HG03571 (cell line): Measurements from ENCODE around the gene MAMDC2.
"Not testable (repeated sequence)": the region's sequence is repeated elsewhere in the genome, so short reads cannot be mapped to it uniquely, and the experiment has no call there.

ENCODE experiments used
- ATAC-seq: cut with Tn5 transposase; IDR thresholded peaks from one replicate; pipeline ENCODE4 v1.9.1; 2021; ENCODE audit not compliant: unreplicated experiment

Gene MAMDC2

GRCh38 chr9:70036641-70037040 is 7.0 kb upstream of the MAMDC2 start:
- no peak for ATAC-seq

DNA sequence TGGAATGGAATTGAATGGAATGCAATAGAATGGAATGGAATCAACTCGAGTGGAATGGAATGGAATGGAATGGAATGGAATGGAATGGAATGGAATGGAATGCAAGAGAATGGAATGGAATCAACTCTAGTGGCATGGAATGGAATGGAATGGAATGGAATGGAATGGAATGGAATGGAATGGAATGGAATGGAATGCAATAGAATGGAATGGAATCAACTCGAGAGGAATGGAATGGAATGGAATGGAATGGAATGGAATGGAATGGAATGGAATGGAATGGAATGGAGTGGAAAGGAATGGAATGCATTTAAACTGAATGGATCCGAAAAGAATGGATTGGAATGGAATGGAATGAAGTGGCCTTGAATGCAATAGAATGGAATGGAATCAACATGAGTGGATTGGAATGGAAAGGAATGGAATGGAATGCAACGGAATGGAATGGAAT is 5.5 kb upstream of the MAMDC2 start:
- ATAC-seq, result not testable (repeated sequence)

DNA sequence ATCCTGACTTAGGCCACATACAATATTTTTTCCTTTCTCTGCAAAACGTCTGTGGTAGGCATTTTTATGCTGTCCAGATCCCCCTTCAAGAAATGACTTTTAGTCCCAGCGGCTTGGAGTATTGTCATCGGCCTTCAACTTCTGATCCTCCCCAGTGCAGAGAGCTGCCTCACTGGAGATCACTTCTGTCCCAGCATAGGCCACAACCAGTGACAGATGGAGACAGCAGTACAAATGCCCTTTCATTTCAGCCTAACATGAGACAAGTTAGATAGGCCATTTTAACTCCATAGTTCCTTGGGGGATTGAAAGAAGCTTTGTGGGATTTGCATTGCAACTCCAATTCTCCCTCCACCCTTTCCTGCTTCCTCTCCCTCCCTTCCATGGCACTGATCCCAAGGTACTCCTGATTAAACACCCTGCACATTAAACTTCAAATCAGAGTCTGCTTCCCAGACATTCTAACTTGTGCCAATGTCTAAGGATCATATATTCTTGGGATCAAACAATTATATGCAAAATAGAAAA is 3.2 kb upstream of the MAMDC2 start:
- no peak for ATAC-seq

GRCh38 chr9:70042461-70043215 is 1.0 kb upstream of the MAMDC2 start:
- ATAC-seq, result no peak

GRCh38 chr9:70043285-70043684 is 363 bp upstream of the MAMDC2 start:
- no peak for ATAC-seq

- no peak for ATAC-seq
Observed at GRCh38 chr9:70044490-70045307, 1.1 kb downstream of the MAMDC2 start.

GRCh38 chr9:70045452-70045851 is 1.8 kb downstream of the MAMDC2 start:
- no peak for ATAC-seq

GRCh38 chr9:70046274-70047070 is 2.8 kb downstream of the MAMDC2 start:
- no peak for ATAC-seq

DNA sequence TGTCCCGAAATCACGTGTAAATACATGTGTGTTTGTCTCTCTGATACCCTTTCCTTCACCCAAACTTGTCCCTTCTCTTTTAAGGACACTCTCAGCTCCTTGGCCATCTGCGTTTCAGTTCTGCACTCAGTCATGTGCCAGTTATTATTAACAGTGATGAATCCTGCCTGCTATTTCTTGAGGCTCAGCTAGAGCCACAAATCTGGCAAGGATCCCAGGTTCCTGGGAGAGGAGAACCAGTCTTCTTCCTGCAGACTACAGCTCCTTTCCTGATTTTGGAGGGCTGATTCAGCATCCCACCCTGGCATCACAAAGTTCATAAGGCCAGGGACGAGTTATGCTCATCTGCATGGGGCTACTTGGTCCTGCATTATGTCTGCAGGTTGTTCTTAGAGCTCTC is 5.6 kb downstream of the MAMDC2 start:
- no peak for ATAC-seq

GRCh38 chr9:70049672-70050271 is 6.1 kb downstream of the MAMDC2 start:
- no peak for ATAC-seq

DNA sequence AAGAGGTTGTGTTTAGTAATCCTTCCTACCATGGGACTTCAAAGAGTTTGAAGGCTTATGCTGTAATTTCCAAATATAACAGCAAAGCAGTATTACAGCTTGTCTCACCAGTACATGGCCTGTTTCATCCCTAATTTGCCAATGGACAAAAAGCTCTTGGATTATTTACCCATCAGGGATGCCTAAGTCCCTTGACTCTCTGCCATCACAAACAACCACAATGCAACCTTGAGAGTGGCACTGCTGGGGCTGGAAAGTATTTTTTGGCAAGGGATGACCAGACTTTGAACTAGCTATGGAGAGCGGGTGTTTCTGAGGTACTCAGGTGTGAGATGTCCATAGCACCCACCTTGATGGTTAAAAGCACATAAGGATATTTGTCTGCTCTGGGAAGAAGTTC is 9.1 kb downstream of the MAMDC2 start:
- ATAC-seq, result no peak

DNA sequence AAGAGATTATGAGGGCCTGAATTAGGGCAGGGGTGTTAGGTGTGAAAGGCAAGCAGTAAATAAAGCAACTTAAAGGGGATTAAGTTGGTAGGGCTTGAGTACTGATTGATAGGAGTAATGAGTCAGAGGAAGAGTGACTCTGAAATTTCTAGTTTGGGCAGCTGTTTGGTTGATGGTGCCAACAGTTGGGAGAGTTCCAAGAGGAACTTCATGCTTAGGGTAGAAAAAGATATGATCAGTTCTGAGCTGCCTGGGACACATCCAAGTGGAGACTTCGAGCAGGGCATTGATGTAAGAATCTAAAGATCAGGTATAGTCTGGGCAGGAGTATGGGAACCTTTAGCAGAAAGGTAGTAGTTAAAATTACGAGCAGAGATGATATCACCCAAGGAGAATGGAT is 10.2 kb downstream of the MAMDC2 start:
- ATAC-seq, result no peak

DNA sequence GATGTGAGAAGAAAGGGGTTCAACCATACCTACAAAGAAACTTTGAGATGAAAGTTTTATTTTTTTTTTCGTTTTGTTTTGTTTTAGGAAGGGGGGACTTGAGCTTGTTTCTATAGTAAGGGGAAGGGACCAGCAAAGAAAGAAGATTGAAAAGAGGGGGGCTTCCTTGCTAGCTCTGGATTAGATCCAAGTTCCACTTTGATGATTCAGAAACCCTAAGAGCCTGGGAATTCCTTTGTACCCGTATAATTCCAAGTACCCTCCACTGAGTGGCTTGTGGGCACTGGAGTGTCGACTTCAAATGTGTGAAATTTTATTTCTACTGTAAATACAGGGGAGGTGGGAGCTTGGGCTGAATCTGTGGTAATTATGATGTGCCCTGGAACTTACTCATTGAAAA is 10.9 kb downstream of the MAMDC2 start:
- no peak for ATAC-seq

DNA sequence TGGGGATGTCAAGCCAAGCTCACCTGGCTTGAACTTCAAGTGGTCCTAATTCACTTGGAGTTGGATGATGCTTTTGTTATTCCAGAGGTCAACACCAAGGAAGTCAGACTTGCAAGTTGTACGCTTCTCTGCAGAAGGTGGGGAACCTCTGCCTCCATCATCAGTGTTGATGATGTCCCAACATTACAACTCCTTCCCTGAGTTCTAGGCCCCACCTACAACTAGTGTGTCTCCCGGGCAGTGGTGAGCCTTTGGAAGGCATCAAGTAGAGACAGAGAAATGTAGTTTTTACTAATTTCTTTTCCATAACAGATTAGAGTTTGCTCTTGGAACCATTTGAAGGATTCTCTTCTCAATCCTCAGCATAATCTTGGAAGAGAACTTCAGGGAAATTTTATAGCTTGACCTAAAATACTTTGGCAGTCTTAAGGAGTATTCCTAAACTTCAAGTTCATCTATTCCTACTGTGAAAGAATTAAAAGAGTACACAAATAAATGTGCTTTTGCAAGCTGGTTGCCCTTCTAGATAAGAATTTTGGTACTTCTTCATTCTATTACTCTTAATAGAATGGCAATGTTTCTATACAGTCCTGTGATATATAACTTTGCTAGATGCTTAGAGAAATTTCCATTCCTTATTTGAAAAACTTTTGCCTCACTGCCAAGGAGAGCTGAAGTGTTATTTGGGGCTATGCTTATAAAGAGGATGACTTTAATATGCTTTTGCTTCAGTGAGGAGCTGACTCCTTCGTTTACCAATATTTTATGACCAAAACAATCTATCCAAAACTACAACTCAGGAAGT is 12.0 kb downstream of the MAMDC2 start:
- no peak for ATAC-seq

DNA sequence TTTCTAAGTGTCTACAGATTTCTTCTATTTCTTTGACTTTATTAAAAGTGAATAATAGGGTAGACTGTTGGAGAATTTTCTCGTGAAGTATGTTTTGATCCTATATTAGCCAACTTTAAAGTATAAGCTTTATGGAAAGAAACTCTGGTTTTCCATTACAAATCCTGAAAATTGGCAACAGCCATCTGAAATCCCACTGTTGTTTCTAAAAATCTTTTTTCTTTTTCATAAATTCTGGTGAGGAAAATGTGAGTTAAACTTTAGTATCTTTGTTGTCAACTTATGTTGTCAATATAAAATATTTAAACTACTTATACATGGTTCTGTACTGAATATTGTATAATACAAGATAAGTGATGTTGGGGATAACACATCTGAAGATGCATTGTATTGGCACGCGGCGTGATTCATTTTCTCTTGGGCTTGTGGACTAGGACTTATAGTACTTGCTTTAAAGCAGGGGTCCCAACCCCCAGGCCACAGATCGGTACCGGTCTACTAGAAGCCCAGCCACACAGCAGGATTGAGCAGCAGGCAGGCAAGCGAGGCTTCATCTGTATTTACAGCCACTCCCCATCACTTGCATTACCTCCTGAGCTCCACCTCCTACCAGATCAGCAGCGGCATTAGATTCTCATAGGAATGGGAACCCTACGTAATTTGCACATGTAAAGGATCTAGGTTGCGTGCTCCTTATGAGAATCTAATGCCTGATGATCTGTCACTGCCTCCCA is 12.7 kb downstream of the MAMDC2 start:
- no peak for ATAC-seq

DNA sequence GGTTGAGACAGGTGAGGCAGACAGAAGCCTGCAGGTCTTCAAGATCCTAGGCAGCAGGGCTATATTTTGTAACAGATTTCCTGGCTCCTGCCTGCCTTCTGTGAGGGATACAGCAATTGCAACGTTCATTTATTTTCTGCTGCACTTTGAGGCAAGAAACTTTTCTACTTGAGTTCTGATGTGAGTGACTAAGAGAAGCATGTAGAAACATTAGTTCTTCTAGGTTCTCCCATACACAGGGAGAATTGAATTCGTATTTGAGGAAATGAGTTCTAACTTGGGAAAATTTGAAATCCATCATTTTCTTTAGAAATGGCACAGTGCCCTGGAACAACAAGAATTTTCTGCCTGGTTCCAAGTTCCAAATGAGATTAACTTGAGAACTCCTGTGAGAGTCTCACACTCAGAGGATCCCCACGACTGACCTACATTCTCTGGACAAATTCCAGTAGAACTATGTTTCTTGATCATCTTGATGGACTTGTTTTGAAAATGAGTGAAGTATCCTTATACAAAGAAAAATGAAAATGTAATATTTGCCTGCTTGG is 15.0 kb downstream of the MAMDC2 start:
- ATAC-seq, result no peak

DNA sequence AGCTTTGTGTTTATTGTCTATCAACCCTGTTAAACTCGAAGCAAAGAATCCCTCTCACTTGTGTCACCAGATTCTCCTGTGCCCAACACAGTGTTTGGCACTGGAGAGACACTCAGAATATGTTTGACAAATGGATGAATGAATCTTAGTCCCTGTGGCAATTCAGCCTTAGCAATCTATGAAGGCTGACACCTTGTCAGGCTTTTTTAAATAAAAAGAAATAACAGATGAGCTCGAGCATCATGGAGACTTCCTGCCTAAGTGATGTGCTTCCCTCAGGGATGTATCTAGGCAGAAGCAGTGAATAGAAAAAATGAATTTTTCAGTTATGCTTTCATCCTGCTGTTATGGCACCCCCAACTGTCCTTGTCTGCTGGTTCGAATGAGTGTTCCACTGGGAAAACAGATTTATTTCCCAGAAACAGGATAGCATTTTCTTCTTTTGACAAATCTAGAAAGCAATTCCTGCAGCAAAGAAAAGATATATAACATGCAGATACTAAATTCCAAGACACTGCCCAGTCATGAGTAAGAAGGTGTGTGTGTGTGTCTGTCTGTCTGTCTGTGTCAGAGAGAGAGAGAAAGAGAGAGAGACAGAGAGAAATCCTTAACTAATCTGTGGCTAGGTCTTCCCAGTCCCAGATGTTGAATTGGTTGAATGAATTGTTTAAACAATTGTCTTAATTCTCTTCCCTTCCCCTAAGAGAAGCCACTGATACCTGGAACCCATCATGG is 16.7 kb downstream of the MAMDC2 start:
- ATAC-seq, result no peak

DNA sequence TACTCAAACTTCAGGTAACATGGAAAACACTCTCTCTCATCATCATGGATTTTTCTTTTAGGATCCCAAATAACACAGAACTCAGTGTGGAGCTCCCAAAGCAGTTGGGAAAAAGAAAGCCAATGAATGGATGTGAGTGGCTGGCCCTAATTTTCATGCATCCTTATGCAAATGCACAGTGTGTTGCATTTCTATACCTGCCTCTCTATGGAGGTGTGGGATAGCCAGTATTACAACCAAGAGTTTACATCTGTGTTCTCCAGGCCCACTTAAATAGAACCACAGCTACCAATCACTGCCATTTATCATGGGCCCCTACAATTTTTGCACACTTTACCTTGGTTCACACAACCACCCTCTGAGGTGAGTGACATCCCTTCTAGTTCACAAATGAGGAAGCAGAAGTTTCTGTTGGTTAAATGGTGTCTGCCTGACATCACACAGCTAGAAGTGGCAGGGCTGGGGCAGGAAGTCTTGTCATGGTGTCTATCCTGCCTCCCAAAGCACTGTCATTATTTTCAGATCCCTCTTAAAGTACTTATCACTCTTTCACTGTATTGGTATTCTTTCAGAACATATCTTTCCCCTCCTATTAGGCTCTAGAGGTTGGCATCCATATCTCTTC is 17.3 kb downstream of the MAMDC2 start:
- peak; percentile 97 for ATAC-seq
